ENCODE data around the gene ACOT11. TPM values are rescaled to one million over a fixed set of nuclear protein-coding genes. Genes with fewer than 3 reads are reported as not detected.
A peak's percentile ranks its signal among the peaks of the same experiment; 100 is the strongest.

ACOT11 gene
- total and polyA plus RNA-seq, 2 of the 13 experiments (the other 11 are each of a cell fraction or from before 2014, with no cell fraction given), result 2.6 to 3.3 TPM

- ChIA-PET CTCF (ENCODE audit: low intra/inter-chr PET ratio, low total read pairs) (no interaction called here), POLR2A (no interaction called here)
- WGBS (ENCODE audit: low lambda C conversion rate), result 61% methylated on average over 4 of the region's 8 CpGs
- ATAC-seq, result peak; percentile 63
- in situ Hi-C loops (cut with HindIII; ENCODE audit: extremely low pct_ligation_motif_present, low pct_unique_long_range_greater_than_20kb), result no loop called here
- no peaks in the 10 kb centered on the region for H3K9me3 ChIP-seq (ENCODE audit: low read length)
- peaks cover 58% of the 10 kb centered on the region for H3K4me1 ChIP-seq (ENCODE audit: insufficient read depth, low read length)
- BruUV-seq (replicated peaks), result no TSS peak
- no peaks in the 10 kb centered on the region for H3K36me3 ChIP-seq (replicated peaks in 1 of 2; ENCODE audit: control insufficient read depth in 1 of 2, insufficient read depth in 2 of 2, low read length in 2 of 2)
- no peaks in the 10 kb centered on the region for H4K20me1 ChIP-seq (ENCODE audit: insufficient read depth, low read length)
- FAIRE-seq, result no peak
- DNase-seq (ENCODE audit: low spot score), result no peak
- no peak overlapping the region for H3K4me2 ChIP-seq (ENCODE audit: low read depth, low read length)
- H2AFZ ChIP-seq (ENCODE audit: low read length), result no peak overlapping the region
- H3K79me2 ChIP-seq (ENCODE audit: insufficient read depth, low read length), result no peaks in the 10 kb centered on the region
- H3K27ac ChIP-seq (ENCODE audit: extremely low read length, insufficient read depth, low read length), result no peak overlapping the region
- no peak overlapping the region; a peak in 1 of 6 replicates for H3K4me3 ChIP-seq (replicated peaks in 1 of 3; ENCODE audit: insufficient read depth in 1 of 3, low read depth in 2 of 3, low read length in 3 of 3)
- TF ChIP-seq MLLT10 (CRISPR knock-in tag; IDR thresholded peaks at IDR 0.05) (no peak), ZNF652 (CRISPR knock-in tag; IDR thresholded peaks at IDR 0.05; ENCODE audit: borderline replicate concordance, low read depth) (no peak), RFX3 (CRISPR knock-in tag; IDR thresholded peaks at IDR 0.05) (peak; percentile 53), HIVEP1 (CRISPR knock-in tag; IDR thresholded peaks at IDR 0.05) (no peak), GTF2F1 (IDR thresholded peaks at IDR 0.05; ENCODE audit: low read length) (no peak), ZNF280B (CRISPR knock-in tag; IDR thresholded peaks at IDR 0.05; ENCODE audit: borderline replicate concordance) (peak; percentile 25; the same call in 1 of the 2 replicates), ZFY (CRISPR knock-in tag; IDR thresholded peaks at IDR 0.05) (peak; percentile 34; the same call in 1 of the 2 replicates), RFX1 (IDR thresholded peaks at IDR 0.05) (peak; percentile 54), PHF5A (CRISPR knock-in tag; IDR thresholded peaks at IDR 0.05; ENCODE audit: low read depth, unreplicated experiment) (no peak), YEATS4 (CRISPR knock-in tag; IDR thresholded peaks at IDR 0.05; ENCODE audit: borderline replicate concordance) (no peak)
- TF ChIP-seq, protein P1, sequence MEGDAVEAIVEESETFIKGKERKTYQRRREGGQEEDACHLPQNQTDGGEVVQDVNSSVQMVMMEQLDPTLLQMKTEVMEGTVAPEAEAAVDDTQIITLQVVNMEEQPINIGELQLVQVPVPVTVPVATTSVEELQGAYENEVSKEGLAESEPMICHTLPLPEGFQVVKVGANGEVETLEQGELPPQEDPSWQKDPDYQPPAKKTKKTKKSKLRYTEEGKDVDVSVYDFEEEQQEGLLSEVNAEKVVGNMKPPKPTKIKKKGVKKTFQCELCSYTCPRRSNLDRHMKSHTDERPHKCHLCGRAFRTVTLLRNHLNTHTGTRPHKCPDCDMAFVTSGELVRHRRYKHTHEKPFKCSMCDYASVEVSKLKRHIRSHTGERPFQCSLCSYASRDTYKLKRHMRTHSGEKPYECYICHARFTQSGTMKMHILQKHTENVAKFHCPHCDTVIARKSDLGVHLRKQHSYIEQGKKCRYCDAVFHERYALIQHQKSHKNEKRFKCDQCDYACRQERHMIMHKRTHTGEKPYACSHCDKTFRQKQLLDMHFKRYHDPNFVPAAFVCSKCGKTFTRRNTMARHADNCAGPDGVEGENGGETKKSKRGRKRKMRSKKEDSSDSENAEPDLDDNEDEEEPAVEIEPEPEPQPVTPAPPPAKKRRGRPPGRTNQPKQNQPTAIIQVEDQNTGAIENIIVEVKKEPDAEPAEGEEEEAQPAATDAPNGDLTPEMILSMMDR (CRISPR knock-in tag; IDR thresholded peaks at IDR 0.05), result peak; percentile 37
- no peak overlapping the region for H3K9ac ChIP-seq (ENCODE audit: insufficient read depth, low read depth, low read length)
- intact Hi-C loops (cut with micrococcal nuclease; ENCODE audit: unreplicated experiment), result no loop called here
- H3K27me3 ChIP-seq (ENCODE audit: control insufficient read depth in 1 of 2, insufficient read depth in 2 of 2, low read length in 2 of 2), result no peaks in the 10 kb centered on the region
Observed at GRCh38 chr1:54571803-54572541, 23.9 kb downstream of the ACOT11 start.

Data from HepG2 (cell line).